Gastrocnemius medialis (tissue), 4 donors: ENCODE data around the gene TBX21. TPM values are rescaled to one million over a fixed set of nuclear protein-coding genes. Genes with fewer than 3 reads are reported as not detected.

Experiments used
- ATAC-seq, 2 donors: fragments of 150-250 bp; one replicate each; pipeline ENCODE4 v1.9.1; 2016
- DNase-seq, 2 donors: peaks; one replicate each; pipeline ENCODE4 v3.0.0-alpha.2; 2019
- H3K27ac ChIP-seq, 4 donors: fragments of 200-600 bp; sonication (generic); 1 replicate in 1 of 4; 2 replicates in 3 of 4; pipeline ENCODE4 v1.5.1; 2016 to 2018; ENCODE audit warnings: mild to moderate bottlenecking in 2 of 4, moderate library complexity in 1 of 4
- H3K27me3 ChIP-seq, 3 donors: fragments of 200-600 bp; sonication (generic) in 2 of 3; 1 replicate in 1 of 3; 2 replicates in 2 of 3; pipeline versions ENCODE4 v1.5.1 to v1.6.0; 2016 to 2019; ENCODE audit warnings: mild to moderate bottlenecking in 1 of 3, moderate library complexity in 1 of 3
- H3K36me3 ChIP-seq, 2 donors: fragments of 200-600 bp; sonication (generic) in 1 of 2; one replicate each; pipeline ENCODE4 v1.5.1; 2017 to 2018
- H3K4me1 ChIP-seq, 2 donors: fragments of 200-600 bp; sonication (generic) in 1 of 2; one replicate each; pipeline ENCODE4 v1.5.1; 2016 to 2017; ENCODE audit warnings: mild to moderate bottlenecking in 2 of 2
- H3K4me3 ChIP-seq, 4 donors: fragments of 200-600 bp; sonication (generic) in 3 of 4; 1 replicate in 1 of 4; 2 replicates in 3 of 4; pipeline ENCODE4 v1.5.1; 2016 to 2019; ENCODE audit warnings: mild to moderate bottlenecking in 2 of 4
- H3K9me3 ChIP-seq, 3 donors: fragments of 200-600 bp; sonication (generic) in 2 of 3; 1 replicate in 1 of 3; 2 replicates in 2 of 3; pipeline ENCODE4 v1.5.1; 2016 to 2019
- POLR2A ChIP-seq, 2 donors: fragments of 450-650 bp; IDR thresholded peaks; one replicate each; pipeline ENCODE4 v1.6.1; 2017; ENCODE audit warnings: antibody characterized with exemption in 2 of 2, mild to moderate bottlenecking in 2 of 2, moderate library complexity in 2 of 2
- in situ Hi-C, 4 donors: fragments of 200-750 bp; cut with MboI; loops; one replicate each; pipeline versions ENCODE4 v1.15.0 to v1.8.0; 2017; ENCODE audit warnings: low sequenced_read_pairs in 4 of 4
- intact Hi-C: fragments of 100-400 bp; cut with DNase I; formaldehyde crosslinking; loops from one replicate; pipeline ENCODE4 v1.15.1; 2023; ENCODE audit warnings: low total_unique reads
- total RNA-seq, 4 donors: library from RNA; depleted of rRNA; stranded (reverse); fragments of >200 nt; gene quantifications; one replicate each; pipeline versions ENCODE4 v1.1.0 to v1.2.3, GENCODE V29; 2016
- TF ChIP-seq, protein P1 (sequence below), 5 experiments: fragments of 450-650 bp in 3 of 5; fragments of 200-600 bp in 2 of 5; sonication (generic) in 2 of 5; IDR thresholded peaks in 4 of 5; conservative IDR thresholded peaks in 1 of 5; 1 replicate in 4 of 5; 2 replicates in 1 of 5; pipeline ENCODE4 v1.5.1; 2016 to 2019; ENCODE audit warnings: antibody characterized with exemption in 5 of 5, mild to moderate bottlenecking in 3 of 5, moderate library complexity in 3 of 5

The TBX21 gene
- total RNA-seq, 4 donors from 2014 or later = 0.98 to 3.3 TPM; not detected in 2

- Histone ChIP-seq H3K27ac (no peak overlapping the region), H3K4me3 (no peak overlapping the region), H3K9me3 (no peaks in the 10 kb centered on the region), H3K36me3 (peaks cover 0 to under 1% of the 10 kb centered on the region in 2 donors), H3K27me3 (no peaks in the 10 kb centered on the region), H3K4me1 (peaks cover 31 to 35% of the 10 kb centered on the region in 2 donors)
- intact Hi-C loops (loop anchor here (5.0 to 10.0 kb wide), 2 partner anchors 115 to 207 kb away; partner anchors contain the start of gene SP2), in situ Hi-C loops (loop anchor here in 1 of 4 donors (10.0 kb wide), 1 partner anchor 115 kb away; no protein-coding TSS in a partner anchor)
- no peak for DNase-seq
- no peak for ATAC-seq
- TF ChIP-seq, protein P1, sequence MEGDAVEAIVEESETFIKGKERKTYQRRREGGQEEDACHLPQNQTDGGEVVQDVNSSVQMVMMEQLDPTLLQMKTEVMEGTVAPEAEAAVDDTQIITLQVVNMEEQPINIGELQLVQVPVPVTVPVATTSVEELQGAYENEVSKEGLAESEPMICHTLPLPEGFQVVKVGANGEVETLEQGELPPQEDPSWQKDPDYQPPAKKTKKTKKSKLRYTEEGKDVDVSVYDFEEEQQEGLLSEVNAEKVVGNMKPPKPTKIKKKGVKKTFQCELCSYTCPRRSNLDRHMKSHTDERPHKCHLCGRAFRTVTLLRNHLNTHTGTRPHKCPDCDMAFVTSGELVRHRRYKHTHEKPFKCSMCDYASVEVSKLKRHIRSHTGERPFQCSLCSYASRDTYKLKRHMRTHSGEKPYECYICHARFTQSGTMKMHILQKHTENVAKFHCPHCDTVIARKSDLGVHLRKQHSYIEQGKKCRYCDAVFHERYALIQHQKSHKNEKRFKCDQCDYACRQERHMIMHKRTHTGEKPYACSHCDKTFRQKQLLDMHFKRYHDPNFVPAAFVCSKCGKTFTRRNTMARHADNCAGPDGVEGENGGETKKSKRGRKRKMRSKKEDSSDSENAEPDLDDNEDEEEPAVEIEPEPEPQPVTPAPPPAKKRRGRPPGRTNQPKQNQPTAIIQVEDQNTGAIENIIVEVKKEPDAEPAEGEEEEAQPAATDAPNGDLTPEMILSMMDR (IDR thresholded peaks at IDR 0.05 in 4 of 5, conservative IDR thresholded peaks at IDR 0.05 in 1 of 5) = no peak
- TF ChIP-seq POLR2A (IDR thresholded peaks at IDR 0.05) = no peak
Measured at GRCh38 chr17:47690121-47690520, 42.9 kb upstream of the TBX21 start.

DNA sequence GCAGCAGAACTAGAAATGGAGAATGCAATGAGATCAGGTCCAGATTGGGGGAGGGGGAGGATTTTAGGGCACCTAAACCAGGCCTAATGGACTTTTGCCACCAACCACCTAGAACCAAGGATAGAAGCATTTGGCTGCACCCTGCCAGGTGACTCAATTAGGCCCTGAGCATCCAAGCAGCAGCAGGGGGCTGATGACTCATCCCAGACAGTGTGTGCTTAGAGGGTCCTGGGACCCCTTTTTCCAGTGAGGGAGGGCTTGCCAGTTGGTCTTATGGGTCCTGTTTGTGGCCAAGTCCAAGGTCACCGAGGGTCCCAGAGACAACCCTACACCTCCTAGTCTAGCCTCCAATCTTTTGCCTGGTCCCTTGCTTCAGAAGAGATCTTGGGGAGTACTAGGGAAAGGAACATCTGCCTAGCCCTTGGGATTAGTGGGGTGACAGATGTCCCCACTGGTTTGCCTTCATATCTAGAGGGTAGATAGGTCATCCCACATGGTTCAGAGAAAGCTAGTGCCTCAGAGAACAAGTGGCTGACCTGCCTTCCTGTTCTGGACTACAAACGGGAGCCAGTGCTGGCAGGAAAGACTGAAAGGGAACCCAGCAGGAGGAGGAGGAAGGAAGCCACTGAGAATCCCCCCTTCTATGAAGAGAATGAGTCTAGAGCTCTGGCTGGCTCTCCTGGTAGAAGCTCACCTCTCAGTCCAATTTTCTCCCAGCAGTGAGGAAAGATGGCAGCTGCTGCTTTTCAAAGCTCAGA lies 40.7 kb upstream of the TBX21 start:
- TF ChIP-seq, protein P1 (IDR thresholded peaks at IDR 0.05 in 4 of 5, conservative IDR thresholded peaks at IDR 0.05 in 1 of 5) = no peak
- TF ChIP-seq POLR2A (IDR thresholded peaks at IDR 0.05) = no peak
- Histone ChIP-seq H3K4me1 (peaks cover 15 to 17% of the 10 kb centered on the region in 2 donors), H3K27ac (no peak overlapping the region), H3K36me3 (no peaks in the 10 kb centered on the region), H3K4me3 (no peak overlapping the region), H3K27me3 (no peaks in the 10 kb centered on the region), H3K9me3 (no peaks in the 10 kb centered on the region)
- DNase-seq (peak in 1 of 2 donors; percentile 10), ATAC-seq (no peak)
- in situ Hi-C loops = loop anchor here in 1 of 4 donors (10.0 kb wide), 1 partner anchor 112 kb away; no protein-coding TSS in a partner anchor
- intact Hi-C loops = loop anchor here (5.0 to 10.0 kb wide), 2 partner anchors 112 to 205 kb away; partner anchors contain the start of gene SP2

GRCh38 chr17:47692895-47693730 lies 39.9 kb upstream of the TBX21 start:
- in situ Hi-C loops (loop anchor here in 1 of 4 donors (10.0 kb wide), 1 partner anchor 112 kb away; no protein-coding TSS in a partner anchor), intact Hi-C loops (loop anchor here (5.0 to 10.0 kb wide), 2 partner anchors 112 to 204 kb away; partner anchors contain the start of gene SP2)
- TF ChIP-seq POLR2A (IDR thresholded peaks at IDR 0.05) = no peak
- TF ChIP-seq, protein P1 (IDR thresholded peaks at IDR 0.05 in 4 of 5, conservative IDR thresholded peaks at IDR 0.05 in 1 of 5) = no peak
- DNase-seq (peak in 1 of 2 donors; percentile 11), ATAC-seq (no peak)
- peak overlapping the region; percentile 94 to 95 (median 95) for H3K27ac ChIP-seq
- H3K4me1 ChIP-seq = peaks cover 7 to 17% of the 10 kb centered on the region in 2 donors
- H3K4me3 ChIP-seq = peak overlapping the region; percentile 91 to 99 (median 94)
- H3K36me3 ChIP-seq = no peaks in the 10 kb centered on the region
- H3K9me3 ChIP-seq = no peaks in the 10 kb centered on the region
- no peaks in the 10 kb centered on the region for H3K27me3 ChIP-seq

GRCh38 chr17:47693731-47694580 lies 39.1 kb upstream of the TBX21 start, which contains the start of gene TBKBP1:
Gene TBKBP1 (plus strand): TSS chr17:47694161. CDS start chr17:47696113, 1,952 bp downstream.
- H3K27me3 ChIP-seq = no peaks in the 10 kb centered on the region
- ATAC-seq = peak; percentile 48 to 49
- H3K4me1 ChIP-seq = peaks cover 7 to 17% of the 10 kb centered on the region in 2 donors
- H3K9me3 ChIP-seq = no peaks in the 10 kb centered on the region
- intact Hi-C loops = loop anchor here (2.0 to 10.0 kb wide), 3 partner anchors 29 to 203 kb away; partner anchors contain the start of gene SP2
- DNase-seq = peak in 1 of 2 donors; percentile 33
- H3K36me3 ChIP-seq = no peaks in the 10 kb centered on the region
- peak within 1 kb of the TSS; percentile 91 to 99 (median 94) for H3K4me3 ChIP-seq
- in situ Hi-C loops = loop anchor here in 1 of 4 donors (10.0 kb wide), 1 partner anchor 111 kb away; no protein-coding TSS in a partner anchor
- TF ChIP-seq, protein P1 (IDR thresholded peaks at IDR 0.05 in 4 of 5, conservative IDR thresholded peaks at IDR 0.05 in 1 of 5) = no peak
- no peak for TF ChIP-seq POLR2A (IDR thresholded peaks at IDR 0.05)
- H3K27ac ChIP-seq = peak within 1 kb of the TSS; percentile 94 to 95 (median 95)
